ENCODE measurements around the gene DSCAML1.

Gene DSCAML1

GRCh38 chr11:117647872-117648271 is 149.1 kb downstream of the DSCAML1 start:
- TF ChIP-seq CTCF (conservative IDR thresholded peaks at IDR 0.05): no peak
- no peak overlapping the region for H3K27ac ChIP-seq

GRCh38 chr11:117647207-117647606 is 149.8 kb downstream of the DSCAML1 start:
- H3K27ac ChIP-seq: no peak overlapping the region
- no peak for TF ChIP-seq CTCF (conservative IDR thresholded peaks at IDR 0.05)

GRCh38 chr11:117646411-117646810 is 150.6 kb downstream of the DSCAML1 start:
- no peak overlapping the region for H3K27ac ChIP-seq
- TF ChIP-seq CTCF (conservative IDR thresholded peaks at IDR 0.05): no peak

- TF ChIP-seq CTCF (conservative IDR thresholded peaks at IDR 0.05): no peak
- H3K27ac ChIP-seq: no peak overlapping the region
These were observed 152.4 kb downstream of the DSCAML1 start for GRCh38 chr11:117644403-117645155.

GRCh38 chr11:117643606-117644300 is 153.3 kb downstream of the DSCAML1 start:
- TF ChIP-seq CTCF (conservative IDR thresholded peaks at IDR 0.05): no peak
- H3K27ac ChIP-seq: no peak overlapping the region

GRCh38 chr11:117642835-117643234 is 154.2 kb downstream of the DSCAML1 start:
- no peak overlapping the region for H3K27ac ChIP-seq
- TF ChIP-seq CTCF (conservative IDR thresholded peaks at IDR 0.05): no peak

- no peak for TF ChIP-seq CTCF (conservative IDR thresholded peaks at IDR 0.05)
- no peak overlapping the region for H3K27ac ChIP-seq
These were observed 154.6 kb downstream of the DSCAML1 start for GRCh38 chr11:117642396-117642795.

Data from VCaP (cell line).